HG03520 (cell line): ENCODE measurements around the gene FAIM2.

Source experiments
- ATAC-seq: cut with Tn5 transposase; IDR thresholded peaks from one replicate; pipeline ENCODE4 v1.9.1; 2021; ENCODE audit warnings: mild to moderate bottlenecking, moderate library complexity; ENCODE audit not compliant: unreplicated experiment

FAIM2 gene

DNA sequence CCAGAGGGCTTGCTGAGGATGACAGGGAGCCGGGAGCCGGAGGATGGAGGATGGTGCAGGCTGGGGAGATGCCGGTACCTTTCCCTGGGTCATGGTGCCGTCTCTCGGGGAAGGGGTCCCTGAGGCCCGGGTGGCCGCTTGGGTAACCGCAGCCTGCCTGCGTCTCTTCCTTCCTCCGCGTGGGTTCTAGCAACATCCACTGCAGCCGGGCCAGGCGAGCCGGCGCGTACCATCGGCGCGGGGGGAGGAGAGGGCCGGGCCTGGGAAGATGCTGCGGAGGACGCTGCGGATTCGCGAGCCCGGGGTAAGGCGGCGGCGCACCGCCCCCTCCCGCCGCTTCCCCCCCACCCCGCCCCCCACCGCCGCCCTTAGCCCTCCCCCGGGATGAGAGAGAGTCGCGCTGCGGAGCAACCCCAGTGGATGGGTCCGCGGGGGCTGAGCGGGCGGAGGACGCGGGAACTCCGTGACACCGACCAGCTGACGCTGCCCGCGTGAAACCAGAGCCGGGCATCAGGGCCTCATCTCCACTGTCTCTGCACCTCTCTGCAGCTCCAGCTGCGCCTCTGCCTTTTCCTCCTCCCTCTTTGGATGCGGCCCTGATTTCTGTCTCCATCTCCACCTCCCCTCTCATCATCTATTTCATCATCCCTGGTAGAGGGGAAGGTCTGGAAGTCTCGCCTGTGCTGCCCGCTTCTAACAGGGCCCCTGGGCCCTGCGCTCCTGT, at the start of gene FAIM2:
TSS of gene FAIM2 (minus strand) at position 201 of the 724 bp plus-strand sequence. CDS start at position 93, 108 bp downstream.
- no peak for ATAC-seq

DNA sequence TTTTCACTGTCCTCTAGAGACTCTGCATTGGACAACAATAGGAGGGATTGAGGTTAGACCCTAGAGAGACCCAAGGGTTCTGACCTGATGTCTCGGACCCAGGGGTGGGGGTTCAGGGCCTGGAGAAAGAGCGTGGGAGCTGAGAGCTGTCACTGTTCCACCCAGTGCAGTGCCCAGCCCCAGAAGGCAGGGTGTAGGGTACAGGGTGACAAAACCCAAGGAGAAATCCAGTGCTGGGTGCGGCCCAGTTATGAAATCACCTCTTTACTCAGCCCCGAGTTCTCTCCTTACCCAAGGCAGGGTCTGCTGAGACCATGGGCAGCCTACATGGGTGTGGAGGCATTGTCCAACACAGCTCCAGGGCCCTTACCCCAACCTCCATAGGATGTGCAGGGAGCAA, 49.5 kb upstream of the FAIM2 start:
- ATAC-seq = no peak

DNA sequence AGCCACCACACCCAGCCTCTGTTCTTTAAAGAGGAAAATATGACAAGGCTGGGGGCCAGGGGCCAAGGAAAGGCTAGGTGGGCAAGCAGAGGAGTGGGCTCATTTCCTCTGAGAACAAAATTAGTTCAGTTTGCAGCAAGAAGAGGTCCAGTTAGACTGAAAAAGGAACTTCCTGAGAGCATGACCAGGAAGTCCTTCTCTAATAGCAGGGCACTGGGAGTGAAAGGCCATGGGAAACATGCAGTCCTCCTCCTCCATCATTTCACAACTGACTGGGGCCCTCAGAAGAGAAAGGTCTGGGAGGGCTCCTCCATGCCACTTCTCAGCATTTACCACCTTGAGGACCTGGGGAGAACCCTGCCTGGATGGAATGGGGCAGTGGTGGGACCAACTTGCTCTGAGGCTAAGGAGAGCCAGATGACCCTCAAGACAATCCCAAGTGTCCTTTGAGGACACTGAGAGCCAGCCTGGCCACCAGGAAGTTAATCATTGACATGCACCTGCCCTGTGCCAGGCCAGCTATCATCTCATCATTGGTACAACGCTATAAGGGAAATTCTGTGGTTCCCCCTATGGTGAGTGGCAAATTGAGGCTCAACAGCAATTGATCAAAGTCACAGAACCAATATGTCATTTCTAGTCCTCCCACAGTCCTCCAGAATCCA, 48.8 kb upstream of the FAIM2 start:
- no peak for ATAC-seq

DNA sequence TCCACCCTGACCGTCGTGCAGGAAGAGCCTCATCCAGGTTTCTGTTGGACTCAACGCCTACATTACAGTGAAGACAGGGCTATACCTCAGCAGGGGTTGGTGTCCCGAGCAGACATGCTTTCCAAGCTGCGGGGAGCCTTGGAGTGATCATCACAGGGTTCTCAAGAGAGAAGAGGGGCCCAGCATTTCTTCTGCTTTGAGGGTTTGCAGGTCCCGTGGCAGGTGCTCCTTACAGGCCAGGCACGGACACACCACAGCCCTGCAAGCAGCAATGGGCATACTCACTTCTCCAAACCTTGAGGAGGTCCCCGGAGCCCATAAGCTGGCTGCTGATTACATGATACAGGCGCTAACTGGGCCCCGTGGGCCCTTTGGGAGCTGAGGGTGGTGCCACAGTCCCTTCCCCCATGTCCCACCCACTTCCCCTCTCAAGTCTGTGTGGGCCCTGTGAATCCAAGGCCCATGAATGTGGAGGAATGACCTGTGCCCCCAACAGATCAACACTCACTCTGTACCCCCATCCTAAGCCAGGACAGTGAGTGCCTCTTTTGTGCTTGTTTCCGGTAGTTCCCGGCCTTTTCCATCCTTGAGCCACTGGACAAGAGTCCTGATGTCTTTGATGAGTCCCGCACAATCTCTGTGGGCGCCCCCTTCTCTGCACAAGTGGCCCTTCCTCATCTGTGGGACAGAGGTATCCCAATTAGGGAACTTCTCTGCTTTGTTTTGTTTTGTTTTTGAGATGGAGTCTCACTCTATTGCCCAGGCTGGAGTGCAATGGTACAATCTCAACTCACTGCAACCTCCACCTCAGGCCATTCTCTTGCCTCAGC, 47.9 kb upstream of the FAIM2 start:
- ATAC-seq = no peak

DNA sequence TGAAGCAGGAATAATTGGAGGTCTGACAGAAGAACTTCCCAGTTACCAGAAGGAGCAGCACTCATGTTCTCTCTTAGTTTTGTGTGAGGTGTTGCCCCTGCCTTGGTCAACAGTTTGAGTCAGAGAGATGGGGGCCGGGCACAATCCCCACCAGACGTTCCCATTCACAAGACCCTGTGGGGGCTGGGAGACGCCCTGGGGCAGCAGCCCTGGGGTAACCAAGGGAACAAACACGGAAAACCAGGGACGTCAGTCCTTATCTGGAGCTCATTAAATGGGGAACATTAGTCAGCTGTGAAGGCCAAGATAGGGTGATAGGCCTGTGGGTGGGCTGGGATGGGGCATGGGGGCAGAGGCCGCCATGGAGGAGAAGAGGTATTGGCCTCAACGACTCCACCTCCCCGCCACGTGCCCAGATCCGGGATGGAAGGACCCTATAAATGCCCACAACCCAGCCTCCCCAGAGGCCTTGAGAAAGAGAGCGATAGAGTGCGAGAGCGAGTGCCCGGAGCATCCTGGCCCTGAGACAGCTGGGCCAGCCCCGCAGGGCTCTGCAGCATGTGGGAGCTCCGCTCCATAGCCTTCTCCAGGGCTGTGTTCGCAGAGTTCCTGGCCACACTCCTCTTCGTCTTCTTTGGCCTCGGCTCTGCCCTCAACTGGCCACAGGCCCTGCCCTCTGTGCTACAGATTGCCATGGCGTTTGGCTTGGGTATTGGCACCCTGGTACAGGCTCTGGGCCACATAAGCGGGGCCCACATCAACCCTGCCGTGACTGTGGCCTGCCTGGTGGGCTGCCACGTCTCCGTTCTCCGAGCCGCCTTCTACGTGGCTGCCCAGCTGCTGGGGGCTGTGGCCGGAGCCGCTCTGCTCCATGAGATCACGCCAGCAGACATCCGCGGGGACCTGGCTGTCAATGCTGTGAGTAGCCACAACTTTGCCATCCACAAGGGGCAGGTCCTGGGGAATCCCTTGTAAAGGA, 46.9 kb upstream of the FAIM2 start, which contains the start of gene AQP2:
TSS of gene AQP2 (plus strand) at position 465 of the 979 bp plus-strand sequence. CDS start at position 559, 94 bp downstream.
- ATAC-seq = no peak

DNA sequence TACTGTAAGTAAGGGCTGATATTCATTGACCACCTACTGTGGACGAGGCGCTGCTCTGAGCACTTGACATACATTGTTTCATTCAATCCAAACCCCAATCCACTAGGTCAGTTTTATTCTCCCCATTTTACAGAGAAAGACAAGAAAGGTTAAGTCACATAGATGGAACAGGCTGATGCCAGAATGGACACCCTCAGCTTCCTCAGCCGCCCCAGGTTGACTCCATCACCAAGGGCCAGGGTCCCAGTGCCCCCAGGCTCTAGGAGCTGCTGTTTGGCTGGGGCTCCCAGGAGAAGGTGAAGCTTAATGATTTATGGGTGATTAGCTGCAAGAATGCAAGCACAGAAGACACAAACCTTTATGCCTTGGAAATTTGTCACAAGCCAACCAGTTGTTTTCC, 46.2 kb upstream of the FAIM2 start:
- ATAC-seq = no peak

DNA sequence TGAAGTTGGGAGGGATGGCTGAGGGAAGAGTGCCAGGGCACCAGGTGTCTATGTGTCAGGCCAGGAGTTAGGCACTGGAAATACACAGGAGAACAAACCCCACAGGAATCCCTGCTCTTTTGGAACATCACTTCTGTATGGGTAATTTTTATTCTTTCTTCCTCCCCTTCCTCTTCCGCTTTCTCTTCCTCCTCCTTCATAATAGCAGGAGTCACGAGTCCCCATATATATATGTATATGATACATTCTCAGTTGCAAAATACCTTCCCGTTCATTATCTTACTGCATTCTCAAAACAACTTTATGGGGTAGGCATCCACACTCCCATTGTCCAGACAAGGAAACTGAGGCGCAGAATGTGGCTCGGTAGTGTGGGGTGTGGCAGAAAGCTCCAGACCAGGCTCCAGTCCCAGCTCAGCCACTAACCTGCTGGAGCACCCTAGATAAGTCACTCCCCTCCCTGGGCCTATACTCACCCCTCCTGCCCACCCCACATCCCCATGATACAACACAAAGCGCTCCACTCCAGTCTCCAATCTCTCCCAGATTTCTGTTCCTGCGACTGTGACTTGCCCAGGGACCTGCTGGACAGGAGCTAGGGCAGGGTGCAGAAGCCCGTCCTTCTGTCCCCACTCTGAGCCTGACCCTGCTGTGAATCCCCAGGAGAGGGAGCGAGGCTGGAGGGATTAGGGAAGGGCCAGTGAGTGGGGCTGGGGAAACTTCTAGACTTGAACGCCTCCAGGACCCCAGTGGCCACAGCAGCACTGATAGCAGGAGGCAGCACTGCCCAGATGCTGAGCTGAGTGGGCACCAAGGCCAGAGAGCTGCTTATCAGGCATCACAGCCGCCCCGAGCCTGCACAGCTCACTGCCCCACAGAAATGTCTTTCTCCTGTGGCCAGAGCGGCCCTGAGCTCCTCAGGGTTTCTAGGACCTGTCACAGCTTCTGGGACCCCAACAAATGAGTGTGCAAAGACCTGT, 45.5 kb upstream of the FAIM2 start:
- ATAC-seq = no peak

DNA sequence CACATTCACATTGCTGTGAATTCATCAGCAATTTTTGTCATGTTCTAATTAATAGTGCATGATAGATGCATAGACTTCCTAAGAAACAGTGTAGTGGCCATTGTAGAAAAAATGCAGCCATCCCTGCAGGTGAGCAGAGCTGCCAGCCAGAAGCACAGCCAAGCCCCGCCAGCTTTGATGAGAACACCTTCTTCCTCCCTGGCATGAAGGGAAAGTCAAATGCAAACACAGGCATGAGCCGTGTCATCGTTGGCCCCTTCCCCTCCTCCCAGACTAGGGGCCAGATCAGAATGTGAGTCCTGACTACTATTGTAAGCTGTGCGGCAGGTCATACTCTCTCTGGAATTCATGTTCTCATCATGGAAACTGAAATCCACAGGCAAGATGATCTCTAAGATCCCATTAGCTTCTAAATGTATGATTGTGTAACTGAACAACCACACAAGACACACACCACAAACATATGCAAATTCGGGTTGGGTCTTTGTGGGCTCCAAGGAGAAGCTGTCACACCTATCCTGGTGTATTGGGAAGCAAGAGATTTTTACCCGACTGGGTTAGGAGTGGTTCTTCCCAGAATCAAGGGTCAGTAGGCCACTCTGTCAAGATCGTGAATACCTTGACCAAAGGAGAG, 44.0 kb upstream of the FAIM2 start:
- ATAC-seq = no peak

DNA sequence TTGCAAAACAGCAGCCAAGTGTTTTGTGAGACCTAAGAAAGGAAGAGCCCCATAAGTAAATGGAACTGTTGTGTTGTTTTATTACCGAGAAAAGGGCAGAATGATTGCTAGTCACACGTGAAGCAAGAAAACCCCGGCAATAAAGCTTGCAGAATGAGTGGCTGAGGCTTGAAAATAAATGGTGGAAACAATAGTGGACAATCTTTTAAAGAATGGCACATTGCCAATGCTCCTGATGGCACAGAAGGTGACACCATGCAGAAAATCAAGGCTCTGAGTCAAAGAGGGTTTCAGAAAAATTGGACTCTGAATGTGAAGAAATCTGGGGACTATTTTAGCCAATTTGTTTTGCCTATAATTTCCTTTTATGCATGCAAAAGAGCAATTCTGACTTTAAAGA, 42.8 kb upstream of the FAIM2 start:
- no peak for ATAC-seq

DNA sequence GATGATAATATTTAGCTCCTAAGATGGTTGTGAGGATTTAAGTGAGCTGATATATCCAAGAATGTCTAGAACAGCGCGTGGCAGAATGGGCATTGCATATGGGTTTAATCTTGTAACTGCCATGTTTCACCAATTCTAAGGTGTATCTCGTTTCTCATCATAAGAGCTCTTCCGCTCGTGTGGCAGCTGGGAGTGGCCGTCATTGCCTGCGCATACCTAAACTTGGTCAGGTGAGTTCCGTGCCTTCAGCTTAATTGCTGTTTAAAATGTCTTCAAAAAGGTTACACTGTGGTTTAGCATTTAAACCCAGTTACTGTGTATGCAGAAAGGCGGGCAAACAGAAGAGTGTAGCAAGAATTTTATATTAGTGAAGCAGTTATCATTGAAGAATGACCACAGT, 42.4 kb upstream of the FAIM2 start:
- no peak for ATAC-seq

DNA sequence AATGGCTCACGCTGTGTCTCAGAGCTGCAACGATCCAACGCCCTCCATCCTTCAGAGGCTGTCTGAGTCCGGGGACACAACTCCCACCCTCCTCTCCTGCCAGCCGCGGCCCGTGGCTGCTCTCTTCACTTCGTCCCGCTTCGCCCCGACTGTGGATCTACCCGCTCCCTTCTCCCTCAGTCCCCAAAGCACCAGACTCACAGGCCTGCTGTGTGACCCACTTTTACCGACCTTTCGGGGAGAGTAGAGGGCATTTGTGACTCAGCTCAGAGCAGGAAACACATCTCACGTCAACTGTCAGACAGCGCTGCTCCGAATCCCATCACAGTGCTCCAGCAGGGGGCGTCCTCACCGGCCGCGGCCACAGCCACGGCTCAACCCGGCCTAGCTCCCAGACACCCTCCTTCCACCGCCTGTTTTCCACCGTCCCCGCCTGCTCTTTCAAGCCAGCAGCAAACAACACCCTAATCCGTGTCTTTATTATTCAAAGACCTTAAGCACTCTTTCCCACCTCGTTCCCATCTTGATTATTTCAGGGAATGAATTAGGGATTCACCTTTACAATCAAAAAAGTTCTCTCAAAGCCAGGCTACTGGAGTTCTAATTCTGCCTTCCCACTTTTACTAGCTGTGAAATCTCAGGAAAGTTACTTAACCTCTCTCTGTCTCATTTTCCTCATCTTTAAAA, 41.8 kb upstream of the FAIM2 start:
- no peak for ATAC-seq

DNA sequence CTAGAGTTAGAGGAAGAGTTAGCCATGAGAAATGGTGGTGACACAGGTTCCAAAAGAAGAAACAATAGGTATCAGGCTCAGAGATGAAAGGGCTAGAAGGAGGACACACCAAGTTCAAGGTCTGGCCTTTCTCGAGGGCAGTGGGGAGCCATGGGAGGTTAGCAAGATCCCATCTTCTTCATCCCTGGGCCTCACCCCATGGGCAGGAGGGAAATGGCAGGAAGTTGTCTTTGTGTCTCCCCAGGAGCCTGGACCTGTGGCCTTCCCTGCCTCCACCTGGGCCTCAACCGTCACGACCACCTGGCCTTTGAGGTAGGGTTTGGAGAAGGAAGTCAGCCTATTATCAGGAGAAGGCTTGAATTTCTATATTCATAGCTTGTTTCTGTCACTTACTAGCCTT, 41.0 kb upstream of the FAIM2 start:
- no peak for ATAC-seq

DNA sequence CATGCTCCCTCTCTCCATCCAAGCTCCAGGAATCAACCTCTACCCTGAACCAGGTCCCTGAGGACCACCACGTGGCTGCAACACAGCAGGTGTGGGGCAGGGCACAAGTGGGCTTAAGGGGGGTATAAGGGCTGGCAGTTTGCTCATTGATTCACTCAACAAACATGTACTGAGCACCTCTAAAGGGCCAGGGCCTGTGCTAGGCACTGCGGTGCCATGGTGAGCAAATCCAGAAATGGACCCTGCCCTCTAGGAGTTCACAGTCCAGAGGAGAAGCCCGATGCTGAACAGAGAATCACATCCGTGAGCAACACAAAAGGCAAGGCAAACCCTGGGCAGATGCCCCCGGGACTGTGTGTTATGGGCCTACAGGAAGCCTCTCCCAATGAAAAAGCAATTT, 40.3 kb upstream of the FAIM2 start:
- no peak for ATAC-seq

DNA sequence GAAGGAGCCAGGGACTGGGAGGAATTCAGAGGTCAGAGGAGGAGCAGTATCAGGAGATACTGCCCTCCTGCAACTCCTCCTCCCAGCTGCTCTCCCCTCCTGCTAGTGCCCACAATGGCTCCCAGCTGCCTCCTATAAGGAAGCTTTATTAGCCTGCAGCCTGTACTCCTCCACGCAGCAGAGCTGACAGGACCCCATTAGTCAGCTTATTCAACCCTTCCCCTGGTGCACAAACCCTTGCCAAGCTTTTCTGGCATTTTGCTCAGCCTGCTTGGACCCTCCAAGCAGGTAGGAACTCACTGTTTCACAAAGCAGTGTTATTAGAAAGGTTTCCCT, 39.9 kb upstream of the FAIM2 start:
- ATAC-seq = no peak

DNA sequence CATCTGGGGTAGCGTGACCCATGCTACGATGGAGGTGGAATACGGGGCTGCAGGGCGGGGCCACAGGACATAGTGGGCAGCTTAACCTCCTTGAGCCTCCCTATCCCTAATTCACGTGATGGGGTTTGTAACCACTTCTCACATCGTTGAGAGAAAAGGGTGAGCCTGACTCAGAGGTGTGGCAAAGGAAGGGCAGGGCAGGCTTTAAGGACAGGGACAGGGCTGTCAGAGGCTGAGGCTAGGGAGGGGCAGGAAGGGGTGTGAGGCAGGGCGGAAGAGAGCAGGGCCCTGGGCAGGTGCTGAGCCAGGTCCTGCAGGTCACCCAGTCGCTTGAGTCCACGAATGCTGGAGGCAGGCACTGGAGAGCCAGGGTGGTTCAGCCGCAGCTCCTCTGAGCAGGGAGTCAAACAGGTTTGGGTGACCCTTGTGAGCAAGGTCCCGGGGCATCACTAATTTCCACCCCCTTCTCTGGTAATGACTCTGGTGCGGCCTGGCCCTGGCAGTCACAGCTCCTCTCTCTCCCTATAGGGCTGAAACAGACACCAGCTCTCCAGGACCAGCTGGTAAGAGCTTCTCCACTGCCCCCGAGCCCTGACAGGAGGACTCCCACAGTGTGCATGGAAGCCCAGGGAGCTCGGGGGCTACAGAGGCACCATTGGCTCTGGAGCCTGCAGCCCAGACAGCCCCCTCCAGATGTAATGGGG, 39.4 kb upstream of the FAIM2 start:
- no peak for ATAC-seq

DNA sequence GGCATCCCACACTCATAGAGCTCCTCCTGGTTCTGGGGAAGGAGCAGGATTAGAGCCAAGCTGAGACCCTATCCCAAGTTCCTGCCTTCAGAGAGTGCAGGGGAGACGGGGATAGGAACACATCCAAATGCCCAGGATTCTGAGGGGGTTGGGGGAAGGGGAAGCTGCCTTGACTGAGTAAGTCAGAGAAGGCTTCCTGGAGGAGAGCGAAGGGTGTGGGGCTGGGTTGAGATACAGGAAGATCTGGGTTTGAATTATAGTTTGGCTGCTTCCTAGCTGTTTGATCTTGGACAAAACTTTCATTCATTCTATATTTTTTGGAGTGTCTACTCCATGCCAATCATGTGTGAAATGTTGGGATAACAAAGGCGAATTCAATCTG, 38.8 kb upstream of the FAIM2 start:
- ATAC-seq = no peak

DNA sequence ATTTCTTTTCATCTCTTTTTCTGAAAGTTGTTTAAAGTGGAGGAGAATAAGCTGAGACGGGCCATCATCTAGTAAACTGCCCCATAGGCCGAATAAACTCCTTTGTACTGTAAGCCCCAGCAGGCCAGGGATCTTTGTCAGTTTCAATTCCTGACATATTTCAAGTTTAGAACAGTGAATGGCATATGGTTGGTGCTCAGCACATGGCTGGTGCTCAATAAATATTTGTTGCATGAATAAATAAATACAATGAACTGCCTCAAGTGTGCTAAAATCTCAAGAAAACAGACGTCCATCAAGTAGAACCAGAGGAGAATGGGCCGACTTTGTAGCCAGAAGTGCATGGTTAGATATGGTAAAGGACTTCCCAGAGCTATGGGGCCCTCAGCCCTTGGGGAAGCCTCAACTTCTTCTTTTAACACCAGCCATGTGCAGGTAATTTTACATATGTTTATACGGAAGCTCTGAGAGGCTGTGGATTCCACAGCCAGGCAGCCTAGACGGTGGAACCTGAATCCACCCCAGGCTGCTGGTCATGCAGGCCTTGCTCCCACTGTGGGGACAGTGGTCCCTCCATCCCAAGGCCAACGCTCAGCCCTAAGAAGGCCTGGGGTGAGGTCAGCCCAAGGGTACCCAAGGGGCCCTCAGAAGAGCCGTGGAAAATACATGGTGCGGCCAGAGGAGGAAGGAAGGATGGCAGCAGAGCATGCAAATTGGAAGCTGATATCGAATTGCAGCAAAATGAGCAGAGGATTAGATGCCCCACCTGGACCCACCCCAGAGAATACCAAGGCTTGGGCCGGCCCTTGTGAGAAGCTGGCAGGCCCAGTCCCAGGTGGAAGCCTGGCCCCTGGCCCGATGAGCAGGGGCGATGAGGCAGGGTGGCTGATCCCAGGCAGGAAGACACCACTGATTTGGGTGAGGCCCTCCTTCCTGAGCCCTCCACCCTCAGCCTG, 38.1 kb upstream of the FAIM2 start:
- no peak for ATAC-seq
